Activated CD4-positive, alpha-beta T cell treated with anti-CD3 and anti-CD28 coated beads, Interleukin-2, Interleukin-6, amounts not matched to agents 100 ng/mL and 50 ng/mL, durations not matched to agents 16 hours and 8 hours (primary cell): Measurements from ENCODE around the gene PIK3AP1.
"Not testable (repeated sequence)": the region's sequence is repeated elsewhere in the genome, so short reads cannot be mapped to it uniquely, and the experiment has no call there.

Source experiments
- DNase-seq: peaks from one replicate; pipeline ENCODE4 v3.0.0-alpha.2; 2020

PIK3AP1 gene

GRCh38 chr10:96720422-96721206 is at the start of gene PIK3AP1:
TSS of gene PIK3AP1 (minus strand) at chr10:96720514. CDS start at chr10:96720394, 120 bp downstream.
- DNase-seq = peak; percentile 52

- no peak for DNase-seq
Observed at GRCh38 chr10:96768136-96768535, 47.8 kb upstream of the PIK3AP1 start.

- no peak for DNase-seq
Observed at GRCh38 chr10:96767611-96768010, 47.3 kb upstream of the PIK3AP1 start.

- peak; percentile 75 for DNase-seq
Observed at GRCh38 chr10:96765406-96766240, 45.3 kb upstream of the PIK3AP1 start.

GRCh38 chr10:96764425-96765060 is 44.2 kb upstream of the PIK3AP1 start:
- DNase-seq = no peak

GRCh38 chr10:96758423-96758822 is 38.1 kb upstream of the PIK3AP1 start:
- peak; percentile 2 for DNase-seq

- no peak for DNase-seq
Observed at GRCh38 chr10:96756111-96756903, 36.0 kb upstream of the PIK3AP1 start.

- no peak for DNase-seq
Observed at GRCh38 chr10:96753956-96754355, 33.6 kb upstream of the PIK3AP1 start.

GRCh38 chr10:96752375-96752774 is 32.1 kb upstream of the PIK3AP1 start:
- DNase-seq = no peak

GRCh38 chr10:96750316-96750715 is 30.0 kb upstream of the PIK3AP1 start:
- not testable (repeated sequence) for DNase-seq

- peak; percentile 63 for DNase-seq
Observed at GRCh38 chr10:96747734-96748550, 27.6 kb upstream of the PIK3AP1 start.

- DNase-seq = no peak
Observed at GRCh38 chr10:96746503-96746902, 26.2 kb upstream of the PIK3AP1 start.

- DNase-seq = no peak
Observed at GRCh38 chr10:96745950-96746349, 25.6 kb upstream of the PIK3AP1 start.

- DNase-seq = no peak
Observed at GRCh38 chr10:96743988-96744585, 23.8 kb upstream of the PIK3AP1 start.

- not testable (repeated sequence) for DNase-seq
Observed at GRCh38 chr10:96741557-96741956, 21.2 kb upstream of the PIK3AP1 start.

- no peak for DNase-seq
Observed at GRCh38 chr10:96740579-96741281, 20.4 kb upstream of the PIK3AP1 start.

GRCh38 chr10:96740141-96740540 is 19.8 kb upstream of the PIK3AP1 start:
- DNase-seq = no peak

GRCh38 chr10:96737307-96737902 is 17.1 kb upstream of the PIK3AP1 start:
- not testable (repeated sequence) for DNase-seq

- no peak for DNase-seq
Observed at GRCh38 chr10:96724621-96725020, 4.3 kb upstream of the PIK3AP1 start.

GRCh38 chr10:96721207-96721572 is 876 bp upstream of the PIK3AP1 start:
- DNase-seq = no peak
